Calu3 (cell line): Measurements from ENCODE around the gene MFSD6. TPM values are rescaled to one million over a fixed set of nuclear protein-coding genes. Genes with fewer than 3 reads are reported as not detected.

Source experiments
- BruUV-seq: library from RNA; stranded (reverse); fragments of 400-500 nt; replicated peaks from 2 replicates; lab custom pipeline; 2021; lab: Mats Ljungman, UMichigan
- CTCF ChIA-PET: fragments of 300-600 bp; sonication (Branson Sonifier 250); formaldehyde crosslinking; loops from one replicate; lab custom pipeline; 2022; ENCODE audit warnings: antibody characterized with exemption; lab: Charles Lee
- DNase-seq: peaks from one replicate; pipeline ENCODE4 v3.0.0; 2022
- H3K27ac Mint-ChIP-seq: one replicate; pipeline ENCODE4 v1.8.0; 2022; ENCODE audit warnings: mixed read lengths; ENCODE audit not compliant: unreplicated experiment
- H3K27me3 Mint-ChIP-seq: one replicate; pipeline ENCODE4 v1.8.0; 2022; ENCODE audit warnings: mixed read lengths; ENCODE audit not compliant: unreplicated experiment
- H3K36me3 Mint-ChIP-seq: one replicate; pipeline ENCODE4 v1.8.0; 2022; ENCODE audit warnings: mild to moderate bottlenecking, moderate library complexity, mixed read lengths; ENCODE audit not compliant: insufficient read depth, unreplicated experiment
- H3K4me1 Mint-ChIP-seq: one replicate; pipeline ENCODE4 v1.8.0; 2022; ENCODE audit warnings: mild to moderate bottlenecking, low read depth, mixed read lengths; ENCODE audit not compliant: unreplicated experiment
- H3K4me3 Mint-ChIP-seq: one replicate; pipeline ENCODE4 v1.8.0; 2022; ENCODE audit warnings: mild to moderate bottlenecking, low read depth, moderate library complexity, mixed read lengths; ENCODE audit not compliant: unreplicated experiment
- H3K9me3 Mint-ChIP-seq: one replicate; pipeline ENCODE4 v1.8.0; 2022; ENCODE audit warnings: low read depth, mixed read lengths; ENCODE audit not compliant: unreplicated experiment
- intact Hi-C: fragments of 100-400 bp; cut with micrococcal nuclease; formaldehyde crosslinking; loops from one replicate; pipeline ENCODE4 v1.10.0; 2022; ENCODE audit not compliant: unreplicated experiment
- total RNA-seq: library from RNA; stranded (reverse); gene quantifications from 2 replicates; pipeline ENCODE4 v1.2.3, GENCODE V29; 2022
- TF ChIP-seq, protein P1 (sequence below): fragments of 200-600 bp; IDR thresholded peaks from one replicate; pipeline ENCODE4 v1.8.0; 2022; ENCODE audit warnings: antibody characterized with exemption; ENCODE audit not compliant: unreplicated experiment

The MFSD6 gene
- total RNA-seq, 1 experiment from 2014 or later = 39.4 TPM

GRCh38 chr2:190361572-190361971, 46.6 kb upstream of the MFSD6 start:
- no TSS peak for BruUV-seq
- CTCF ChIA-PET = no interaction called here
- no peak overlapping the region for H3K4me3 Mint-ChIP-seq
- no peaks in the 10 kb centered on the region for H3K9me3 Mint-ChIP-seq
- no peak for DNase-seq
- intact Hi-C loops = no loop called here
- no peaks in the 10 kb centered on the region for H3K36me3 Mint-ChIP-seq
- no peak overlapping the region for H3K27ac Mint-ChIP-seq
- peaks cover 10% of the 10 kb centered on the region for H3K4me1 Mint-ChIP-seq
- TF ChIP-seq, protein P1, sequence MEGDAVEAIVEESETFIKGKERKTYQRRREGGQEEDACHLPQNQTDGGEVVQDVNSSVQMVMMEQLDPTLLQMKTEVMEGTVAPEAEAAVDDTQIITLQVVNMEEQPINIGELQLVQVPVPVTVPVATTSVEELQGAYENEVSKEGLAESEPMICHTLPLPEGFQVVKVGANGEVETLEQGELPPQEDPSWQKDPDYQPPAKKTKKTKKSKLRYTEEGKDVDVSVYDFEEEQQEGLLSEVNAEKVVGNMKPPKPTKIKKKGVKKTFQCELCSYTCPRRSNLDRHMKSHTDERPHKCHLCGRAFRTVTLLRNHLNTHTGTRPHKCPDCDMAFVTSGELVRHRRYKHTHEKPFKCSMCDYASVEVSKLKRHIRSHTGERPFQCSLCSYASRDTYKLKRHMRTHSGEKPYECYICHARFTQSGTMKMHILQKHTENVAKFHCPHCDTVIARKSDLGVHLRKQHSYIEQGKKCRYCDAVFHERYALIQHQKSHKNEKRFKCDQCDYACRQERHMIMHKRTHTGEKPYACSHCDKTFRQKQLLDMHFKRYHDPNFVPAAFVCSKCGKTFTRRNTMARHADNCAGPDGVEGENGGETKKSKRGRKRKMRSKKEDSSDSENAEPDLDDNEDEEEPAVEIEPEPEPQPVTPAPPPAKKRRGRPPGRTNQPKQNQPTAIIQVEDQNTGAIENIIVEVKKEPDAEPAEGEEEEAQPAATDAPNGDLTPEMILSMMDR = no peak
- no peaks in the 10 kb centered on the region for H3K27me3 Mint-ChIP-seq

- no peaks in the 10 kb centered on the region for H3K27me3 Mint-ChIP-seq
- CTCF ChIA-PET = no interaction called here
- no peaks in the 10 kb centered on the region for H3K9me3 Mint-ChIP-seq
- no peak overlapping the region for H3K4me3 Mint-ChIP-seq
- TF ChIP-seq, protein P1 = no peak
- BruUV-seq = no TSS peak
- no peak overlapping the region for H3K27ac Mint-ChIP-seq
- no peak for DNase-seq
- intact Hi-C loops = no loop called here
- peaks cover 9% of the 10 kb centered on the region for H3K4me1 Mint-ChIP-seq
- no peaks in the 10 kb centered on the region for H3K36me3 Mint-ChIP-seq
Measured at GRCh38 chr2:190362894-190363293, 45.3 kb upstream of the MFSD6 start.

- intact Hi-C loops = no loop called here
- no peaks in the 10 kb centered on the region for H3K27me3 Mint-ChIP-seq
- no peak overlapping the region for H3K4me3 Mint-ChIP-seq
- no peaks in the 10 kb centered on the region for H3K4me1 Mint-ChIP-seq
- CTCF ChIA-PET = interaction anchor here (1.3 kb wide), 1 partner anchor 21 kb away, joined by 4 read pairs; no protein-coding TSS in a partner anchor
- H3K36me3 Mint-ChIP-seq = no peaks in the 10 kb centered on the region
- no peak overlapping the region for H3K27ac Mint-ChIP-seq
- DNase-seq = no peak
- H3K9me3 Mint-ChIP-seq = no peaks in the 10 kb centered on the region
- TF ChIP-seq, protein P1 = no peak
- BruUV-seq = no TSS peak
Measured at GRCh38 chr2:190365499-190366204, 42.5 kb upstream of the MFSD6 start.

DNA sequence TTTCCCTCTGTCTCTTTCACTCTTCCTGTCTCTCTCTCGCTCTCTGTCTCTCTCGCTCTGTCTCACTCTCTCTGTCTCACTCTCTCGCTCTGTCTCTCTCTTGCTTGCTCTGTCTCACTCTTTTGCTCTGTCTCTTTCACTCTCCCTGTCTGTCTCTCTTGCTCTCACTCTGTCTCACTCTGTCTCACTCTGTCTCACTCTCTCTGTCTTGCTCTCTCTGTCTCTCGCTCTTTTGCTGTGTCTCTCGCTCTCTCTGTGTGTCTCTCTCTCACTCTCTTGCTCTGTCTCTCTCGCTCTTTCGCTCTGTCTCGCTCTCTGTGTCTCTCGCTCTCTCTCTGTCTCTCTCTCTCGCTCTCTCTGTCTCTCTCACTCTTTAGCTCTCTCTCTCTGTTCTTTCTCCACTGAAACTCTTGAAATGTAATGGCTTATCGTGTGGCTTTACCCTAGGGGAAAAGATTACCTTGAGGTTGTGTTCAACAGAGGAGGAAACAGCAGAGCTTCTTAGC, 41.9 kb upstream of the MFSD6 start:
- no peak overlapping the region for H3K4me3 Mint-ChIP-seq
- no peak overlapping the region for H3K27ac Mint-ChIP-seq
- no peaks in the 10 kb centered on the region for H3K9me3 Mint-ChIP-seq
- BruUV-seq = no TSS peak
- CTCF ChIA-PET = interaction anchor here (1.3 kb wide), 1 partner anchor 22 kb away, joined by 4 read pairs; no protein-coding TSS in a partner anchor
- TF ChIP-seq, protein P1 = no peak
- no peak for DNase-seq
- intact Hi-C loops = no loop called here
- no peaks in the 10 kb centered on the region for H3K36me3 Mint-ChIP-seq
- H3K27me3 Mint-ChIP-seq = no peaks in the 10 kb centered on the region
- H3K4me1 Mint-ChIP-seq = no peaks in the 10 kb centered on the region
